ENCODE measurements around the gene CFAP65.
A peak's percentile ranks its signal among the peaks of the same experiment; 100 is the strongest.

CFAP65 gene

DNA sequence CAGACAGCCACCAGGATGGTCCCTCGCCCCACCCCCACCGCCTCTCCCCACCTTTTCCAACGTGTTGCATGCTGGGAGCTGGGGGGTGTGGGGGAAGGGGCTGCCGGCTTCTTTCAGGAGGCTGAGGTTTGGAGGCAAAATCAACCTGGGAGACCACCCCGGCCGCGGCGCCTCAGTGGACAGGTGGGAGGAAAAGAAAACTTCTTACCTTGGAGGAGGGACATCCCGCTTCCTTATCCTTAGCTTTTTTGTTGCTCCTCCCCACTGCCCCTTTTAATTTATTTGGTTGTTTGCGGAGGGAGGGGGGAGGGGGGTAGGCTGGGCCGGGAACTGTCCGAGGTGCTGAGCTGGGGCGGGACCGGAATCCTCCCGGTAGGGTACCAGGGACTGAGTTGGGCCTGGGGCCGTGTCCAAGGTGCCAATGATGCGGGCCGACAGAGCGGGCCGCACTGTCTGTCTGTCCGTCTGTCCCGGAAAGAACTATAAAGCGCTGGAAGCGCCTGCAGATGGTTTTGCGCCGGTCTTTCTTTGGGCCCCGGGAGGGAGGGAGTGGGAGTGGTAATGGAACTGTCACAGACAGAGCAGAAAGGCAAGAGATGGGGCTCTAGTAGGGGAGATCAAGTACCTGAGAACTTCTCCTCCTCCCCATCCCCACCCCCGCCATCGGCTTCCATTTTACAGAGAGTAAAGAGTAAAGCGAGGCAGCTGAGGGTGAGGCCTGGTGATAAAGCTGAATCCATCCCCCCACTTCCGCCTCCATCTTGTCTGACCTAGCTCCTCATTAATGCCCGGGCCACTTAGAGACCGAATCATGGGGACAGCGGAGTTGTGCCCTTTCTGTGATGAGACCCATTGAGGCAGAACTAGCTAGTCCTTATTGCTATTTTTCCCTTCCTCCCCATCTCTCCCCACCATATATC is 79.4 kb downstream of the CFAP65 start:
- DNase-seq = no peak

DNA sequence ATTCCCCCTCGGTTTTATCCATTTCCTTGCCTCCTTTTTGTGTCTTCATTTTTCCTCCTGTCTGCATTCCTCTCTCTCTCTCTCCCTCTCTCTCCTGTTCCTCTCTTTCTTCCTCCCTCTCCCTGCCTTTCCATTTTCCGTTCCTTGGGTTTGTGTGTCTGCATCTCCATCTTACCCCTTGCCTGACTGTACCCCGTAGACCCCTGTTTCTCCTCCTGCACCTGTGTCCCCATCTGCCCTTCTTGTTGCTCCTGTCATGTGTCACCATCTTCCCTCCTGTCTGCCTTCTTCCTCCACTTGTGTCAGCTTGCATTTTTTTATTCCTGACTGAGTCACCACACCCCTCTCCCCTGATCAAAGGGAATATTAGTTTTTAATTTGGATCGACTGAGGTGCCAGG is 80.1 kb downstream of the CFAP65 start:
- no peak for DNase-seq

DNA sequence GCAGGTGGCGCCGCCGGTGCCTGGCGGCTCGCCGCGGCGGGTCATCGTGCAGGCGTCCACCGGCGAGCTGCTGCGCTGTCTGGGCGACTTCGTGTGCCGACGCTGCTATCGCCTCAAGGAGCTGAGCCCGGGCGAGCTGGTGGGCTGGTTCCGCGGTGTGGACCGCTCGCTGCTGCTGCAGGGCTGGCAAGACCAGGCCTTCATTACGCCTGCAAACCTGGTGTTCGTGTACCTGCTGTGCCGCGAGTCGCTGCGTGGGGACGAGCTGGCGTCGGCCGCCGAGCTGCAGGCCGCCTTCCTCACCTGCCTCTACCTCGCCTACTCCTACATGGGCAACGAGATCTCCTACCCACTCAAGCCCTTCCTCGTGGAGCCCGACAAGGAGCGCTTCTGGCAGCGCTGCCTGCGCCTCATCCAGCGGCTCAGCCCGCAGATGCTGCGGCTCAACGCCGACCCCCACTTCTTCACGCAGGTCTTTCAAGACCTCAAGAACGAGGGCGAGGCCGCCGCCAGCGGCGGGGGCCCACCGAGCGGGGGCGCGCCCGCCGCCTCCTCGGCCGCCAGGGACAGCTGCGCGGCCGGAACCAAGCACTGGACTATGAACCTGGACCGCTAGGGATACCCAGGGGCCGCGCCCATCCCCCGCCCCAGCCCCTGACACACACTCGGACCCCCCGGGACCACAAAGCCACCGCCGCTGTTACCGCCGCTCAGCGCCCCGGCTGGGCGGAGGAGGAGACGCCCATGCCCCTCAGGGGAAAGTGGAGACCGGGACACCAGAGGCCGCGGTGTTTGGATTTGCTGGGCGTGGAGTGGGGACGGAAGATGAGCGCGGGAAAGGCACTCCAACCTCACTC is 80.8 kb downstream of the CFAP65 start:
- no peak for DNase-seq

DNA sequence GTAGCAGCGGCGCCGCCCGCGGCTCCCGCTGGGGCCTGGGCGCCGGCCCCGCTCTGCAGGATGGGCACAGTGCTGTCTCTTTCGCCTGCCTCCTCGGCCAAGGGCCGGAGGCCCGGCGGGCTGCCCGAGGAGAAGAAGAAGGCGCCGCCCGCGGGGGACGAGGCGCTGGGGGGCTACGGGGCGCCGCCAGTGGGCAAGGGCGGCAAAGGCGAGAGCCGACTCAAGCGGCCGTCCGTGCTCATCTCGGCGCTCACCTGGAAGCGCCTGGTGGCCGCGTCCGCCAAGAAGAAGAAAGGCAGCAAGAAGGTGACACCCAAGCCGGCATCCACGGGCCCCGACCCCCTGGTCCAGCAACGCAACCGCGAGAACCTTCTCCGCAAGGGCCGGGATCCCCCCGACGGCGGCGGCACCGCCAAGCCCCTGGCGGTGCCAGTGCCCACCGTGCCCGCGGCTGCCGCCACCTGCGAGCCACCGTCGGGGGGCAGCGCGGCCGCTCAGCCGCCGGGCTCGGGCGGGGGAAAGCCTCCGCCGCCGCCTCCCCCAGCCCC is 81.5 kb downstream of the CFAP65 start:
- no peak for DNase-seq

DNA sequence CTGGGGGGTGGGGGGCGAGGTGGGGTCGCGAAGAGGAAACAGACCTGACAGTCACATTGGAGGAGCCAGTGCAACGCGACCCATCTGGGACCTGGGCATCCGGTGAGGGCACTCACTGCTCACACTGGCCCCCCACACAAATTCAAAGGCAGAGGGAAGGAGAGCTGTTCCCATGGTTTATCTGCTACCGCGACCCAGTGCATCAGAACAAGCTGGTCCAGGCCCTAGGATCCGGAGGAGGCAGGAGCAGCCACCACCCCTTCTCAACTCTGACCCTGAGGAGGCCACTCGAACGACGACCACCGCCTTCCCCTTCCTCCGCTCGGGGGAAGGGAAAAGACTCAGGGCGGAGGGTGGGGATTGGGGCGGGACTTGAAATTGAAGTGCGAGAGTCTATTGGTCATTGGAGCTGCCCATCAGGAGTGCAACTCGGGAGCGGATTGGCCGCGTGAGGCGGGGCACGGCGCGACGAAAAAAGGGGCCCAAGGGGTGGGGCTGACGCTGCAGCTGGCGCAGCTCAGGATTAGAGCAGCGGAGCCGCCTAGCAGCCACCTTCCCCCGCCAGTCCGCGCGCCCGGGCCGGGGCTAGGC is 82.1 kb downstream of the CFAP65 start, which contains the start of gene CDK5R2:
Gene CDK5R2 (plus strand): TSS at position 526 of the 591 bp plus-strand sequence. CDS start 155 bp downstream, outside the sequence.
- DNase-seq = peak; percentile 83

DNA sequence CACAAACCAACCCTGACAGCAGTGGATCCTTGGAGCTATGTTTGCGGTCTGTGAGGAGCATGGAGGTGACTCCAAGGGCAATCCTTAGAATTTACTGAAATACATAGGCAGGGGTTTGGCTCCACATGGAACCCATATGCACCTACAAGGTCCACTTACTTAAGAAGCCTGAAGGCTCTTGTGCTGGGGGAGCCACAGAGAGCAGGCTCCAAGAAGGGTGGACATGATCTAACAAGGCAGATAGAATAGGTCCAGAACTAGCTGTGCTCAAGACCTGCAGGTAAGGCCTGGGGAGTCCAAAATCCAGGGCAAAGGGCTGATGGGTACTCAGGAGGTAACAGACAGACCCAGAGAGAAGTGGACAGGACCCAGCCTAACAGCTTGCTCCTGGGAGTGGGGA is 83.0 kb downstream of the CFAP65 start:
- DNase-seq = no peak

DNA sequence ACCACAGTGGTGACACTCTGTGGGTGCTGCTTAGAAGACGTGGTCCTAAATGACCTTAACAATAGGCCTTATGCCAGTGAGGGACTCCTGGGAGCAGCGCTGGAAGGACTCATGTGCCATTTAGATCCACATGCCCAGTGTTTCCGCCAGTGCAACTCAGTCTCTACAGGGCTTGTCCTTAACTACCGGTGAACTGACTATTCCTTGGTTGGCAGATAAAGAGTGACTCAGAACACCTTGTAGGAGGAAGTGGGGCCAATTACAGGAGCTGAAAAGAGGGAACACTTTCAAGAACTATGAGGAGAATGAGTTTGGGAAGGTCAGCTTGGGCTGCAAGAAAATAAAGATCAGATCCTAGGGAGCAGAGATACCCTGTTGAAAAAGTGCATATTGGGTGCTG is 83.6 kb downstream of the CFAP65 start:
- no peak for DNase-seq

DNA sequence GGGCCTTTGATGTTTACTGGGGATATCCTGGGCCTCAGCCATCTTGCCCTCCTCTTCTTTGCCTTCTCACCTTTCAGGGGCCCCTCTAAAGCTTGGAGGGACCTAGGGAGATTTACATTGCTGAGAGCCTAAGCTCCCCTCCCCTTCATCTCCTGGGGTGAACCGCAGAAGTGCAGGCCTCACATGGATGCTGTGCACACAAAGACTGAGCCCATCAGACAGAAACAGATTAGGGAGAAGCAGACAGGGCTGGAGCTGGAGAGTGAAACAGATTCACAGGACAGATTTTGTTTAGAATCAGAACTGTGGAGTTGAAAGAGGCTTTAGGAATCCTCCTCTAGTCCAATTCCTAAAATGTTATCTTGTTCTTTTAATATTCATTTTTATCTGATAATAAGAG is 85.3 kb downstream of the CFAP65 start:
- no peak for DNase-seq

DNA sequence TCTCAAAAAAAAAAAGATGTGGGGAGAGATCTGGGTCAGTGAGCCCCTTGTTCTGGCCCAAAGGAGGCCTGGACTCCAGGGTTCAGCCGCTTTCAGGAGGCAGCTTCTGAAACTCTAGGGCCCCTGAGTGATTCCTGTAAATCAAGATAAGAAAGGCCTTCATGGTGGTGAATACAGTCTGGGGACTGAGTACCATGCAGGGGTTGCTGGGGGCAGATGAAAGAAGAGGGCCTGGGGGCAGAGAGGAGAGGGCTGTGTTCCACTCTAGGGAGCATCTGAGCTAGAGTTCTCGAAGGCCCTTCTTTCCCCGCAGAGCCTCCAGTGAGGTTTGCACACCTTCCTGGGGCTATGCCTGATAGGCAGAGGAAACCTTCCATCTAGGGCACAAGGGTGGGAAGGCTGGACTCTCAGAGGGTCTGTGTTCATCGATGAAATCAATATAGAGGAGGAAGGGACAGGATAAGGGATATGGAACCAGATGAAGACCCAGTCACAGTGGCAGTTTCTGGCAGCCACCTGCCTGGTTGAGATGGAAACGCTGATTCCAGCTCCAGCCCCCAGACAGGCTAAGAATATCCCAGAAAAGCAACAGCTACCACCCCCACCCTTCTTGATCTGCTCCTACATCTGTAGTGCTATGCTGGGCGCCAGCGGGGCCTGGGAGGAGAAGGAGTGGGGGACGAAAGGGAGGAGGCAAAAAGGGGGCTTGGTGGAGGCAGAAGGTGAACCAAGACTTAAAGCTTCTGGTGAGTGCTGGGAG is 86.6 kb downstream of the CFAP65 start:
- DNase-seq = no peak

DNA sequence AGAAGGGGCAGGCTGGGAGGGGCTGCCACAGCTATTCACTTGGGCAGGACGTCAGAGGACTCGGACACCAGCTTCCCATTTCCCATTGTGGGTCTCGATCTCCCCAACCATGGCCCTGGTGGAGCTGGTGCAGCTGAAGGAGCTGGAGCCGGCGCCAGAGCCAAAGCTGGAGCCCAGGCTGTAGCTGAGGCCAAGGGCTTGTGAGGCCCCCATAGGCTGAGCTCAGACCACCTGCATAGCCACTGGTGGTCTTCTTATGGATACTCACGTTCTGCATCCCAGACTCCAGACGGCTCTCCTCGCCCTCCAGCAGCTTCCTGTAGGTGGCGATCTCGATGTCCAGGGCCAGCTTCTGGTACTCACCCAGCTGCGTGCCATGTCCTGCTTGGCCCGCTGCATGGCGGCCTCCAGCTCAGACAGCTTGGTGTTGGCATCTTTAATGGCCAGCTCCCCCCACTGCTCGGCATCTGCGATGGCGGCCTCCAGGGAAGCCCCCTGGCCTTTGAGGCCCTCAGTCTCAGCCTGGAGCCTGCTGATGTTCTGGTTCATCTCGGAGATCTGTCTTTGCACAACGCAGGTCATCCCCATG is 87.9 kb downstream of the CFAP65 start:
- no peak for DNase-seq
